ENCODE measurements around the gene NEMP2.

- TF ChIP-seq CTCF (IDR thresholded peaks at IDR 0.05) (no peak), POLR2A (IDR thresholded peaks at IDR 0.05) (no peak)
These were observed 45.7 kb upstream of the NEMP2 start for GRCh38 chr2:190579915-190580846.

Data from lower leg skin (tissue), 3 donors.